GM21723 (cell line): Measurements from ENCODE around the gene BLCAP.
"Not testable (repeated sequence)": the region's sequence is repeated elsewhere in the genome, so short reads cannot be mapped to it uniquely, and the experiment has no call there.

ENCODE experiments used
- ATAC-seq: cut with Tn5 transposase; IDR thresholded peaks from one replicate; pipeline ENCODE4 v1.9.1; 2021; ENCODE audit warnings: mild to moderate bottlenecking, moderate library complexity; ENCODE audit not compliant: unreplicated experiment

The BLCAP gene

DNA sequence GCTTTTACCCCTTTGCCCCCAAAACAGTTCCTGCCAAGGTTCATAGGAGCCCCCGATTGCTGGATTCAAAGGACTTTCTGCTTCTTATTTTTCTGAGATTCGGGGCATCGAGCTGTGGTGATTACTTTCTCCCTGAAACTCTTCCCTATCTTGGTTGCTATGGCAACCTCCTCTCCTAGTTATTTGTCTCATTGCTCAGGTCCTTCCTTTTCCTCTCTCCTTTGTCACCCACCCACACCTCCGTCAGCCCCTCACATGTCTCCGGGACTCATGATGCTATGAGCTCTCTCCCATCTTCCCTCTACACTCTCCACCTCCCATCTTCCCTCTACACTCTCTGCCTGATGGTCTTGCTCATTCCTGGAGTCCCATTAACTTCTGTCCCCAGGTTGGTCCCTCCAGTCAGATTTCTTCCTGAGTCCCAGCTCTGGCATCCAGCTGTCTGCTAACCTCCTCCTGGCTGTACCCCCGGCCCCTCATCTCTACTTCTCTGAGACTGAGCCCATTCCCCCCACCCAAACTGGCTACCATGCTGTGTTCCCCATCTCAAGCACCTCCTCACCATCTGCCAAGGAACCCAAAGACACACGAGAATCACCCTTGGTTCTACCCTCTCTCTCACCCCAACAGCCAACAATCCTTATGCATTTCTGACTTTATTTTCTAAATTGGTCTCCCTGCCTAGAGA lies 36.9 kb downstream of the BLCAP start:
- no peak for ATAC-seq

DNA sequence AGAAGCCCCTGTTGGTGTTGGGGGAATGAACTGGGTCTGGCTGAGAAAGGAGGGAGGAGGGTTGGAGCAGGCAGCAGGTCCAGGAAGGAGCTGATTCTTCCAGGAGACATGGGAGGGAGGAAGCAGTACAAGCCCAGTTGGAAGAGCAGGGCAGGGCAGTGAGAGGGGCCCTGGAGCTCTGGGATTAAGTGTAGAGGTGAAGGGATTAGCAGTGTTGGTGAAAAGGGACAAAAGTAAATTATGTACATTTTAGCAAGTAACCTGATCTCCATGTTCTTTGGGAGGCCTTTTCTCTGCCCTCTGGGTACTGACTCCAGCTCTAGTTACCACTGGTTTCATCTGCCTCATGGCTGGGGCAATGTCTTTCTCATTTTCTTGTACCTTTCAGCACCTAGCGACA lies 41.5 kb downstream of the BLCAP start:
- ATAC-seq, result not testable (repeated sequence)

DNA sequence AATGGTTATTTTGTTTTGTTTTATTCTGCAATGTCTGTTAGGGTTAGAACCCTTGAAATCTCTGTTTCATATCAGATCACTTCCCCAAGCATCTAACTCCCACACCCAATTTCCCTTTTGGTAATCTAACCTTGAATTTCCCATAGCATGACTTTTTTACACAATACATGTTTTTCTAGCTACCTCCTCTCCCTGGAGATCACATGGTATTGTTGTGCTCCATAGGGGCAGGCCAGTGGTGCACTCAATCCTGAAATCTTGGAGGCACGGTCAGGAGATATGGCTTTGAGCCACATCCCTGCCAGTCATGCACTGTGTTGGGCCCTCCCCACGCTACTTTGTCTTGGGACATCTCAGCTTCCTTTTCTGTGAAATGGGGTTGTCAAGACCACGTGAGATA lies 43.3 kb downstream of the BLCAP start:
- ATAC-seq, result no peak

DNA sequence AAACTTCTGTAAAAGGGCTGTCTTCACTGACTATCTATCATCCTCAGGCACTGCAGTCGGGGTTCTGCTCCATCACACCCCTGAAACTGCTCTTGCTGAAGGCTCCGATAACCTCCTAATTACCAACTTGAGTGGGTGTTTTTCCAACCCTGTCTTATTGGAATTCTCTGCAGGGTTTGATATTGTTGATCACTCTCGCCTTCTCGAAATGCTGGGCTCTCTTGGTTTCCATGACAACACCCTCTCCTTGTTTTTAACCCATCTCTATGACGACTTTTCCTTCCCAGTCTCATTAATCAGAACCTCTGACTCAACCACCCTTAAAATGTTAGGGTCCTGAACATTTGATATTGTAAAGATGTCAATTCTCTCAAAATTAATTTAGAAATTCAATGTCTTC lies 46.1 kb downstream of the BLCAP start:
- ATAC-seq, result no peak

DNA sequence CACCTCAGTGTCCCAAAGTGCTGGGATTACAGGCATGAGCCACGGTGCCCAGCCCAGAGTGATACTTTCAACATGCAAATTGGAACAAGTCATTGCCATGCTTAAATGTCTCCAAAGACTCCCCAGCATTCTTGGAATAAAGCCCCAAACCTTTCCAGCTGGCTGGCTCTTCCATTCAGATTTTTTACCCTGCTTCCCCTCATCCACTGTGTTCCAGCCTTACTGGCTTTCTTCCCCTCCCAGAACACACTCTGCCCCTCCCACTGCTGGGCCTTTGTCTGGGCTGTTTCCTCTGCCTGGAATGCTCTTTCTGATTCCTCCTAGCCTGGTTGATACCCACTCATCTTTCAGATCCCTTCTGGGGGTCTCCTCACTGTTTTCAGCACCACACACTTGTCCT lies 46.8 kb downstream of the BLCAP start:
- no peak for ATAC-seq

DNA sequence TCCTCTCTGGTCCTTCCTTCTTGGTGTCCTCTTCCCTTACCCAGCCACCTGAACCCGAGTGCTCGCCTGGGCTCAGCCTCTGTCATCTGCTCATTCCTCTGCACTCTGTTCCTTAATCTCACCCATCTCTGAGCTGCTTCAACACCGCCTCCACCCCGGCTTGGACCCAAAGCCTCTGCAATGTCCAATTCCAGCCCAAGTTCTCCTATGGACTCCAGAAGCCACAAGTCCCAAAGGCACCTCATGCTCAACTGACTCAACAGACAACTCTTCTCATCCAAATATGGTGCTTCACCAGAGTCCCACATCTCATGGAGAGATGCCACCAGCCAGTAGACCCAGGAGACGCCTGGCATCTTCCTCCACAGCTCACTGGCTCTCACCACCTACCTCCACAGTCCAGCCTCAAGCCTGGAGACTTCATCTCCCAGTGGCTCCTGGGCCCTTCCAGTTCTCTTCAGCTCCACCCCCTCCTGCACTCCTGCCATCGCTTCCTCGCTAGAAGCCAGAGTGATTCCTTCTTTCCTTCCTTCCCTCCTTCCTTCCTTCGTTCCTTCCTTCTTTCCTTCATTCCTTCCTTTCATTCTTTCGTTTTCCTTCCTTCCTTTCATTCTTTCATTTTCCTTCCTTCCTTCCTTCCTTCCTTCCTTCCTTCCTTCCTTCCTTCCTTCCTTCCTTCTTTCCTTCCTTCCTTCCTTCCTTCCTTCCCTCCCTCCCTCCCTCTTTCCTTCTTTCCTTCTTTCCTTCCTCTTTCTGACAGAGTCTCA lies 47.6 kb downstream of the BLCAP start:
- no peak for ATAC-seq

DNA sequence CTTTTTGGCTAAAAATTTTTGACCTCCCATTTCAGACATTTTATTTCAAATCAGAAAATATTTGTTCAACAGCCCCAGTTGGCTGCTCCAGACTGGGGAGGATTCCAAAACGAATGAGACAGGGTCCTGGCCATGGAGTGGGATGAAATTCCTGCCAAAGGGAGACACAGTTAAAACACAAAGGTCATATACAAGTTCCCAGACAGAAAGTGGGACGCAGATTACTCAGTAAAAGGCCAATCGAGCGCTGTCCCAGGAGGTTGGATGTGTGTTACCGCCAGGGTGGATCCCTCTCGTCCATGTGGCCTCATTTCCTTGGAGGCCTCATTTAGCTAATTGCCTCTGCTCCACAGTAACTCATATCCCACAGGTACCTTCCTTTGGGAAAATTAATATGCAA lies 48.4 kb downstream of the BLCAP start:
- no peak for ATAC-seq

DNA sequence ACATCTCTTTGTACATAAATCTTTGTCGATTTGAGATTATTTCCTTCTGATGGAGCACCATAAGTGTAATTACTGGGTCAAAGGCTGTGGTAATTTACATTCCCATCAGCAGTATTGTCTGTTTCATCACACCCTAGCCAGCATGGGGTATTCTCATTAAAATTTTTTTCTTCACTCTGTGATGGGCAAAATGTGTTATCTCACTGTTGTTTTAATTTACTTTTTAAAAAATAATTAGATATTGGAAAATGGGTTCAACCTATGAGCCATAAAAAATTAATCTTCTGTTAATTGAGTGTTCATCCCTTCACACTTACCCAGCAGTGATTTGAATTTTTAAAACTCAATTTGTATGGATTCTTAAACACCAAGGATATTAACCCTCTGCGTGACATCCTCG lies 50.6 kb downstream of the BLCAP start:
- ATAC-seq, result no peak

DNA sequence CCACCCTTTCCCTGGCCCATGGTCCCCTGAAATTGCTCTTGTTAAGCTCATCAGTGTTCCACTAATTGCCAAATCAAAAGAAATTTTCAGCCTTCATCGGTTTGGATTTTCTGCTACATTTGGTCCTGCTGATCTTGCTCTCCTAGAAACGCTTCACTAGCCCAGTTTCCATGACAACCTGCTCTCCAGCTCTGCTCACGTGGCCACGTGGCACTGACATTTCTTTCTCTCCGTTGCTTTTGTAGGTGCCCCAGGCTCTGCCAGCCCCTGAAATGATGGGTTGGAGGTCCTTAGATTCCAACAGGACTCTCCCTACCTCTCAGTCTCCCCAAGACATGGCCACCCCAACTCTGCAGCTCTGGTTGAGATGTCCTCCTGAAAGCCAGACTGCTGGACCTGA lies 52.4 kb downstream of the BLCAP start:
- no peak for ATAC-seq

DNA sequence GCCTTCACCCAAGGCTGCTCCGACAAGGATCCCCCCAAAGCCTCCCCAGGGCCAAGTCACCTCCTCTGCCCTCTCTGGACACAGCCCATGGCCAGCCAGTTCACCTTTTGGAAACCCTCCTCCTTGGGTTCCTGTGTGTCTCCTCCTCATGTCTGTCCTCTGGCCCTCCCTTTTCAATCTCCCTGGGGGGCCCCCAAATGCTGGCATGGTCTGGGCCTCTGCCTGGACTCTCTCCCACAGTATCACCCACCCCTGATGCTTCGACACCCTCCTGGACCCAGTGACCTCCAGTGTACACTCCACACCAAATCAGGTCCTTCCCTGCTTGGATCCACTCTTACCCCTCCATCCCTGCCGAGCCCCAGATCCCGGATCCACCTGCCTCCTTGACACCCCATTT lies 53.3 kb downstream of the BLCAP start:
- no peak for ATAC-seq

DNA sequence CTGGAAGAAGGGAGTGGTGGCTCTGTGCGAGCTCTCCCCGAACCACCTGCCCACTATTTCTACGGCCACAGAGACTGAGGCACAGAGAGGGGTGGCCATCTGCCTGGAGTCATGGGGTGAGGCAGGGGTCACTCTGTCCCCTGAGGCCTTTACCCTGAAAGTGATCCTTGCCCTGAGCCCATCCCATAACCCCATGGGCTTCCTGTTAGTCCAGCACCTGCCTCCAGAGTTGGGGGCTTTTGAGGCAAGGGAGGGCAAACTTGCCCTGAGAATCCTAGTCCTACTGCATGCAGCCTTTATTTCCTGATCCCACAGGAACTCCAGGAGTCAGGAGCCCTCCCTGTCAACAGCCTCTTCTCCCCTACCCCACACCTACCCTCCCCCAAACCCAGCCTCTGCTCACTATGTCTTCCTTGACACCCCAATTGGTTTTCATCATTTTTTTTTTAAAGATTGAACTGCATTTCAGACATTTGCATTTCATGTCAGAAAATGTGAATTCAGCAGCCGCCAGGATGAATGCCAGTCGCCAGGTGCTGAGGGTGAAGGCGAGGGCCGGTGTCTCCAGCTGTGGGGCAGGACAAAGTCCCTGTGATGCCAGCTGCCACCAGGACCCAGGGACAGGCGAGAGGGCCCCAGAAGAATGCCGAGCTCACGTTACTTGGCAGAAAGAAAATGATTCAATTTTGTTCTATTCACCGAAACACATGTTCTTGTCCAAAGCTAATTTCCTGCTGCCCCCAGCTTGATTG lies 54.3 kb downstream of the BLCAP start:
- ATAC-seq, result no peak

DNA sequence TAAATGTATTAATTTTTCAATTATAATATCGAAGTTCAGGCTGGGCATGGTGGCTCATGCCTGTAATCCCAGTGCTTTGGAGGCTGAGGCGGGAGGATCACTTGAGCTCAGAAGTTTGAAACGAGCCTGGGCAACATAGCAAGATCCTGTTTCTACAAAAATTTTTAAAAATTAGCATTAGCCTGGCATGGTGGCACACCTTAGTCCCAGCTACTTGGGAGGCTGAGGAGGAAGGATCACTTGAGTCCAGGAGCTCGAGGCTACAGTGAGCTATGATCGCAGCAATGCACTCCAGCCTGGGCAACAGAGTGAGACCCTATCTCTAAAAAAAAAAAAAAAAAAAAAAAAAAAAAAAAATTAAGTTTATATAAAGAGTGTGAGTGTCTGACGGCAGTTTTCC lies 55.2 kb downstream of the BLCAP start:
- not testable (repeated sequence) for ATAC-seq

DNA sequence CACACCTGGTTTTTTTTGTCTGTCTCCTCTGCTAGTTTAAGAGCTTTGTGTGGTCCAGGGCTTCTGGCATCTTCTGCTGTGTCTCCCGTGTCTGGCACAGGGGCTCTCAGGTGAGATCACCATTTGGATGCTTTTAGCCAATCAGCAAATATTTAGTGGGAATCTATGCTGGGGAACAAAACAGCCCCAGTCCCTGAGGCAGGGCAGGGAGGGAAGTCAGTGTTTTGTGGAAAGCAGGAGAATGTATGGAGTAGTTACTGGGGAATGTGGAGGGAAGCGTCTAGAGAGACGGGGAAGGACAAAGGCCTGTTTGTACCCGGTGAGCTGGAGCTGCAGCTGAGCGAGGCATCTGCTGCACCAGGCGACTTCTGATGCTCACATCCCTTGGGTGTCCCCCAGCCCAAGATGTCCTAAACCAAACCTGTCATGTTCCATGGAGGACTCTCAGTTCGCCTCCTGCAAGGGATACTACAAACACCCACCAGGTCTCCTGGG lies 55.9 kb downstream of the BLCAP start:
- ATAC-seq, result no peak

DNA sequence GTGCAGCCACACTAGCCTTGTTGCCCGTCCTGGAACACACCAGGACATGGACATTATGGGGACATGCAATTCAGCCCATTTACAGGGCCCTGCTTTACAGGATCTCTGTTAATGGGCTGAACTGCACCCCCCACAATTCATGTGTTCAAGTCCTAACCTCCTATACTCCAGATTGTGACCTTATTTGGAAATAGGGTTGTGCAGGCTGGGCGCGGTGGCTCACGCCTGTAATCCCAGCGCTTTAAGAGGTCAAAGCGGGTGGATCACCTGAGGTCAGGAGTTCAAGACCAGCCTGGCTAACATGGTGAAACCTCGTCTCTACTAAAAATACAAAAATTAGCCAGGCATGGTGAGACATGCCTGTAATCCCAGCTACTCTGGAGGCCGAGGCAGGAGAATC lies 57.5 kb downstream of the BLCAP start:
- ATAC-seq, result not testable (repeated sequence)

DNA sequence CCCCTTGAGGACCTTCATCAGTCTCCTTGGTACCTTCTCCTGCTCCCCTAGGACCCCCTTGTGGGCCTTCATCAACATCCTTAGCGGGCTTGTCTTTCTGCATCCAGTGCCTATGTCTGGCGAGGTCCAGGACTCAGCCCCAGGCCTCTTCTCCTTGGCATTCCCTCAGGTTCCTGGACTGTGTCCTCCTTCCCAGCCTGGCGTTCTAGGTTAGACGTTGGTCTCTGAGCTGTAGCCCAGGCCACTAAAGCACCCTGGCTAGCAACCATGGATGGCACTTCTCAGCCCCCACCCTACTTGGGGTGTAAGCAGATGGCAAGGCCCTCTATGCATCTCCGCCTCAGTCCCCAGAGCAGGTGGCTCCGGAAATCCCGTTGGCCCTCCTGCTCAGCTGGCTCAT lies 58.1 kb downstream of the BLCAP start:
- ATAC-seq, result no peak

DNA sequence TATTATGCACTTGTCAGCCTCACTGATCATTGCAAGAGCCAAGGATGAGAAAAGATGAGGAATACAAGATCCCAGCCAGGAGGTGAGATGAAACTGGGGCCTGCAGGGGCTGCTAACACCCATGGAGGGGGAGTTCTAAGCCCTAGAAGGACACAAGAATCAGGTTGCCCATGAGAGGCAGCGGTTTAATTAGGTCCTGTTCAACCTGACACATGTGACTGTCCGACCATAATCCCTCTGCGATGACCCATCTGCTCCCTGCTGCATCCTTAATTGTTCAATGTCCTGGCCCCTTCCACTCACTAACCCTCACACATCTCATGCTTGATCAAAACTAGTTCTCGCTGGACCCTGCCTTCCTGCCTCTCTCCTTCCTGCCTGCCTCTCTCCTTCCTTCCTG lies 58.8 kb downstream of the BLCAP start:
- ATAC-seq, result no peak
